B cell (primary cell): ENCODE results near the gene UBAC1. TPM values are rescaled to one million over a fixed set of nuclear protein-coding genes. Genes with fewer than 3 reads are reported as not detected.

ENCODE experiments used
- ATAC-seq: fragments of 200-7000 bp; cut with Tn5 transposase; one replicate; pipeline ENCODE4 v1.10.0; 2021; ENCODE audit warnings: low read depth, mild to moderate bottlenecking, moderate number of reproducible peaks, moderate library complexity
- CTCF ChIA-PET: fragments of 350-600 bp; sonication (Branson Sonifier 250); formaldehyde crosslinking; loops from one replicate; lab custom pipeline; 2021; ENCODE audit warnings: antibody characterized with exemption, inconsistent platforms; lab: Charles Lee
- POLR2A ChIA-PET: fragments of 350-600 bp; sonication (Branson Sonifier 250); formaldehyde crosslinking; loops from one replicate; lab custom pipeline; 2021; ENCODE audit warnings: antibody characterized with exemption; lab: Charles Lee
- DNase-seq: peaks from one replicate; pipeline ENCODE4 v3.0.0; 2013
- H2AFZ ChIP-seq: 2 replicates; pipeline ENCODE4 v1.6.1; 2012; ENCODE audit warnings: mild to moderate bottlenecking, low read depth, low read length; ENCODE audit not compliant: insufficient read depth, poor library complexity, severe bottlenecking
- H3K27ac ChIP-seq, 2 donors: 1 replicate in 1 of 2; 2 replicates in 1 of 2; pipeline ENCODE4 v1.5.1; 2012 to 2013; ENCODE audit warnings: low read length in 2 of 2, mild to moderate bottlenecking in 2 of 2, moderate library complexity in 1 of 2
- H3K27me3 ChIP-seq, 4 experiments: fragments of 200-600 bp in 1 of 4; sonication (generic) in 1 of 4; replicated peaks in 1 of 4; 1 replicate in 2 of 4; 2 replicates in 2 of 4; pipeline versions ENCODE4 v1.6.1 to v1.7.0; 2013 to 2016; ENCODE audit warnings: low read length in 3 of 4, mild to moderate bottlenecking in 2 of 4, mixed read lengths in 1 of 4, moderate library complexity in 1 of 4; ENCODE audit not compliant: insufficient read depth in 4 of 4, control insufficient read depth in 3 of 4; ENCODE audit errors: control extremely low read depth in 1 of 4
- H3K36me3 ChIP-seq, 2 experiments: replicated peaks in 1 of 2; 1 replicate in 1 of 2; 2 replicates in 1 of 2; pipeline versions ENCODE4 v1.6.1 to v1.7.1; 2013; ENCODE audit warnings: low read length in 1 of 2; ENCODE audit not compliant: insufficient read depth in 2 of 2, control insufficient read depth in 1 of 2; ENCODE audit errors: control extremely low read depth in 1 of 2, extremely low read depth in 1 of 2
- H3K4me1 ChIP-seq, 2 donors: fragments of 200-600 bp in 1 of 2; sonication (generic) in 1 of 2; 1 replicate in 1 of 2; 2 replicates in 1 of 2; pipeline versions ENCODE4 v1.5.1 to v1.6.1; 2013 to 2017; ENCODE audit warnings: low read length in 2 of 2; ENCODE audit not compliant: control insufficient read depth in 2 of 2, insufficient read depth in 2 of 2
- H3K4me2 ChIP-seq: replicated peaks from 2 replicates; pipeline ENCODE3; 2012; ENCODE audit warnings: mild to moderate bottlenecking, low read depth, low read length; ENCODE audit not compliant: poor library complexity, severe bottlenecking
- H3K4me3 ChIP-seq, 5 experiments: fragments of 200-600 bp in 1 of 5; sonication (generic) in 1 of 5; 1 replicate in 3 of 5; 2 replicates in 2 of 5; pipeline versions ENCODE4 v1.5.1 to v1.7.0; 2011 to 2016; ENCODE audit warnings: low read length in 4 of 5, mild to moderate bottlenecking in 4 of 5, low read depth in 2 of 5, control low read depth in 1 of 5, moderate library complexity in 1 of 5; ENCODE audit not compliant: insufficient read depth in 1 of 5; ENCODE audit errors: control extremely low read depth in 1 of 5, extremely low read depth in 1 of 5
- H3K79me2 ChIP-seq: fragments of 200-600 bp; sonication (generic); one replicate; pipeline ENCODE4 v1.6.0; 2016; ENCODE audit warnings: low read length; ENCODE audit not compliant: control insufficient read depth, insufficient read depth
- H3K9ac ChIP-seq: fragments of 200-600 bp; sonication (generic); 2 replicates; pipeline ENCODE4 v1.6.1; 2017; ENCODE audit warnings: mild to moderate bottlenecking, low read length, moderate library complexity
- H3K9me3 ChIP-seq, 3 donors: one replicate each; pipeline versions ENCODE4 v1.6.1 to v1.7.1; 2013; ENCODE audit warnings: low read length in 2 of 3; ENCODE audit not compliant: control insufficient read depth in 2 of 3, insufficient read depth in 1 of 3; ENCODE audit errors: control extremely low read depth in 1 of 3
- H4K20me1 ChIP-seq: 2 replicates; pipeline ENCODE4 v1.6.0; 2012; ENCODE audit warnings: mild to moderate bottlenecking, low read length; ENCODE audit not compliant: insufficient read depth, control insufficient read depth, poor library complexity, severe bottlenecking
- H3K27ac Mint-ChIP-seq: one replicate; pipeline ENCODE4 v1.8.0; 2021; ENCODE audit warnings: mixed read lengths
- H3K27me3 Mint-ChIP-seq: one replicate; pipeline ENCODE4 v1.8.0; 2021; ENCODE audit warnings: mixed read lengths
- H3K4me1 Mint-ChIP-seq: one replicate; pipeline ENCODE4 v1.8.0; 2021; ENCODE audit warnings: mixed read lengths
- H3K4me3 Mint-ChIP-seq: one replicate; pipeline ENCODE4 v1.8.0; 2021; ENCODE audit warnings: mixed read lengths
- H3K9me3 Mint-ChIP-seq: one replicate; pipeline ENCODE4 v1.8.0; 2022; ENCODE audit warnings: mixed read lengths; ENCODE audit not compliant: insufficient read depth
- EZH2 ChIP-seq: IDR thresholded peaks from 2 replicates; pipeline ENCODE4 v1.6.1; 2012; ENCODE audit warnings: borderline replicate concordance, low read depth, mild to moderate bottlenecking, moderate library complexity, low read length; ENCODE audit not compliant: insufficient read depth, poor library complexity, severe bottlenecking
- WGBS: methylation state at CpG from one replicate; pipeline ENCODE4 v1.1.5; 2013; ENCODE audit warnings: missing lambda C conversion rate; ENCODE audit not compliant: insufficient coverage; 5-methylcytosine and 5-hydroxymethylcytosine counted together
- intact Hi-C: fragments of 100-400 bp; cut with micrococcal nuclease; formaldehyde crosslinking; loops from one replicate; pipeline ENCODE4 v1.10.0; 2022
- polyA plus RNA-seq: library from polyadenylated mRNA; depleted of rRNA; stranded (reverse); fragments of >200 nt; gene quantifications from 2 replicates; pipeline ENCODE4 v1.2.3, GENCODE V29; 2012
- total RNA-seq, 2 donors: library from RNA; stranded (reverse); fragments of 120-200 nt in 1 of 2; gene quantifications; 1 replicate in 1 of 2; 2 replicates in 1 of 2; pipeline versions ENCODE4 v1.2.3 to v1.2.4, GENCODE V29; 2013 to 2022
- TF ChIP-seq, protein P1 (sequence below): fragments of 200-600 bp; IDR thresholded peaks from one replicate; pipeline ENCODE4 v1.8.0; 2022; ENCODE audit warnings: antibody characterized with exemption, mild to moderate bottlenecking

UBAC1 gene
- total and polyA plus RNA-seq, 2 donors (not counting 1 experiment from before 2014, with no cell fraction given): 30.8 to 31.1 TPM

DNA sequence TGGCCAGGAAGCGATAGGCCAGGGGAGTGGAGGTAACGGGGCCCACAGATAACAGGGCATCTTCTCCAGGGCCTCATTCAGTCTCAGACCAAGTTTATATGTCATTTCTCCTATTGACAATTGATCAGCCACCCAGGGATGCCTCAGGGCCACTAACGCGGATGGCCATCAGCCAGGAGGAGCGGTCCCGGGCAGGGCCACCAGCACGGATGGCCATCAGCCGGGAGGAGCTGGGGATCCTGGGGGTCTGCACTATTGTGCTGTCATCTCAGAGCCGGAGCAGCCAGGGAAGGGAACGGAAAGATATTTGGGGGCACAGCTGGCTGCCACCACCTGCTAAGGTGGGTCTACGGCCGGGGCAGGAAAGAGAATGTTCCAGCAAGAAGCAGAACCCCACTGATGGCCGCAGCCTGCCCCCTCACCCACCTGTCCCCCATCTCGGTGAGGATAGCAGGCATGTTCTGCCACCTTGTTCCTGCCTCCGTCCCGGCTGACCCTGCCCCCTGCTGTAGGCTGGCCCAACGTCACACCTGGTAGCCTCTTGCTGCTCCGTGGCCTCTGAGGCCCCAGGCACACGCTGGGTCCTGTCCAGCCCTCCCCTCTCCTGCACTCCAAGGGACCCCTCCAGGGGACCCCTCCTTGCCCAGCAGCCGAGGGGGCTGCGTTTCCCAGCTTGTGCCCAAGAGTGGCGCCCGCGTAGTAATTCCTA lies 21.5 kb upstream of the UBAC1 start:
- H3K4me3 Mint-ChIP-seq: no peak overlapping the region
- WGBS: 91% methylated on average over 23 of the region's 24 CpGs
- no peaks in the 10 kb centered on the region for H3K9me3 Mint-ChIP-seq

More for the DNA sequence above, 21.5 kb upstream of the UBAC1 start:
- DNase-seq (no peak), ATAC-seq (no peak)
- no peaks in the 10 kb centered on the region for H4K20me1 ChIP-seq
- Mint-ChIP-seq H3K4me1 (peaks cover 8% of the 10 kb centered on the region), H3K27ac (no peak overlapping the region), H3K27me3 (peaks cover 11% of the 10 kb centered on the region)
- H3K27me3 ChIP-seq: peaks cover 0 to 31% (median 3%) of the 10 kb centered on the region in 4 experiments
- no peaks in the 10 kb centered on the region for H3K79me2 ChIP-seq
- H3K27ac ChIP-seq: no peak overlapping the region
- no peak overlapping the region for H3K4me2 ChIP-seq
- peaks cover 13 to 14% of the 10 kb centered on the region in 2 donors for H3K4me1 ChIP-seq
- intact Hi-C loops: no loop called here
- no peaks in the 10 kb centered on the region for H3K36me3 ChIP-seq
- H3K4me3 ChIP-seq: no peak overlapping the region
- H3K9ac ChIP-seq: no peak overlapping the region
- H3K9me3 ChIP-seq: peaks cover 0 to 4% (median 0%) of the 10 kb centered on the region in 3 donors
- no peak overlapping the region for H2AFZ ChIP-seq
- ChIA-PET CTCF (interaction anchor here (0.9 kb wide), 1 partner anchor 140 kb away, joined by 3 read pairs; no protein-coding TSS in a partner anchor), POLR2A (no interaction called here)
- TF ChIP-seq EZH2: no peak
- TF ChIP-seq, protein P1, sequence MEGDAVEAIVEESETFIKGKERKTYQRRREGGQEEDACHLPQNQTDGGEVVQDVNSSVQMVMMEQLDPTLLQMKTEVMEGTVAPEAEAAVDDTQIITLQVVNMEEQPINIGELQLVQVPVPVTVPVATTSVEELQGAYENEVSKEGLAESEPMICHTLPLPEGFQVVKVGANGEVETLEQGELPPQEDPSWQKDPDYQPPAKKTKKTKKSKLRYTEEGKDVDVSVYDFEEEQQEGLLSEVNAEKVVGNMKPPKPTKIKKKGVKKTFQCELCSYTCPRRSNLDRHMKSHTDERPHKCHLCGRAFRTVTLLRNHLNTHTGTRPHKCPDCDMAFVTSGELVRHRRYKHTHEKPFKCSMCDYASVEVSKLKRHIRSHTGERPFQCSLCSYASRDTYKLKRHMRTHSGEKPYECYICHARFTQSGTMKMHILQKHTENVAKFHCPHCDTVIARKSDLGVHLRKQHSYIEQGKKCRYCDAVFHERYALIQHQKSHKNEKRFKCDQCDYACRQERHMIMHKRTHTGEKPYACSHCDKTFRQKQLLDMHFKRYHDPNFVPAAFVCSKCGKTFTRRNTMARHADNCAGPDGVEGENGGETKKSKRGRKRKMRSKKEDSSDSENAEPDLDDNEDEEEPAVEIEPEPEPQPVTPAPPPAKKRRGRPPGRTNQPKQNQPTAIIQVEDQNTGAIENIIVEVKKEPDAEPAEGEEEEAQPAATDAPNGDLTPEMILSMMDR: no peak
